WTC11 (cell line): Measurements from ENCODE around the gene FAM200B. TPM values are rescaled to one million over a fixed set of nuclear protein-coding genes. Genes with fewer than 3 reads are reported as not detected.

ENCODE experiments used
- ATAC-seq: fragments of 200-7000 bp; cut with Tn5 transposase; 2 replicates; pipeline ENCODE4 v1.10.0; 2021; ENCODE audit warnings: mild to moderate bottlenecking, moderate library complexity
- CTCF ChIA-PET: fragments of 300-600 bp; sonication (Branson Sonifier 250); formaldehyde crosslinking; loops from one replicate; lab custom pipeline; 2021; ENCODE audit warnings: antibody characterized with exemption; lab: Charles Lee
- POLR2A ChIA-PET: fragments of 350-600 bp; sonication (Branson Sonifier 250); formaldehyde crosslinking; loops from one replicate; lab custom pipeline; 2021; ENCODE audit warnings: antibody characterized with exemption; lab: Charles Lee
- DNase-seq: peaks from one replicate; pipeline ENCODE4 v3.0.0; 2021; ENCODE audit warnings: low spot score
- H3K27ac Mint-ChIP-seq: 2 replicates; pipeline ENCODE4 v1.8.0; 2021; ENCODE audit warnings: mixed read lengths
- H3K27me3 Mint-ChIP-seq: 2 replicates; pipeline ENCODE4 v1.8.0; 2021; ENCODE audit warnings: low read depth, mild to moderate bottlenecking, moderate library complexity, mixed read lengths
- H3K36me3 Mint-ChIP-seq: 2 replicates; pipeline ENCODE4 v1.8.0; 2021; ENCODE audit warnings: mixed read lengths
- H3K4me1 Mint-ChIP-seq: 2 replicates; pipeline ENCODE4 v1.8.0; 2022; ENCODE audit warnings: mixed read lengths
- H3K4me3 Mint-ChIP-seq: 2 replicates; pipeline ENCODE4 v1.8.0; 2021; ENCODE audit warnings: mild to moderate bottlenecking, moderate library complexity, mixed read lengths
- H3K9me3 Mint-ChIP-seq: 2 replicates; pipeline ENCODE4 v1.8.0; 2021; ENCODE audit warnings: mixed read lengths
- CBFB ChIP-seq: sonication (generic); formaldehyde crosslinking; IDR thresholded peaks from 2 replicates; pipeline ENCODE4 v1.8.1; 2022; ENCODE audit warnings: mild to moderate bottlenecking, low read depth, missing genetic modification reagents
- HMGA2 ChIP-seq: fragments of 250-450 bp; sonication (Bioruptor Pico); IDR thresholded peaks from 2 replicates; pipeline ENCODE4 v1.4.0; 2021; ENCODE audit warnings: mild to moderate bottlenecking, moderate library complexity
- HMGXB4 ChIP-seq: sonication (generic); formaldehyde crosslinking; IDR thresholded peaks from 2 replicates; pipeline ENCODE4 v1.8.1; 2023; ENCODE audit warnings: mild to moderate bottlenecking, moderate library complexity, missing genetic modification reagents
- NFE2L1 ChIP-seq: sonication (generic); formaldehyde crosslinking; IDR thresholded peaks from 2 replicates; pipeline ENCODE4 v1.8.1; 2023; ENCODE audit warnings: missing genetic modification reagents
- SMAD3 ChIP-seq: sonication (generic); formaldehyde crosslinking; IDR thresholded peaks from 2 replicates; pipeline ENCODE4 v1.8.0; 2022; ENCODE audit warnings: missing genetic modification reagents, mild to moderate bottlenecking, borderline replicate concordance
- SMAD4 ChIP-seq: sonication (generic); formaldehyde crosslinking; IDR thresholded peaks from 2 replicates; pipeline ENCODE4 v1.8.0; 2022; ENCODE audit warnings: mild to moderate bottlenecking, missing genetic modification reagents
- USF1 ChIP-seq: sonication (generic); formaldehyde crosslinking; IDR thresholded peaks from 2 replicates; pipeline ENCODE4 v1.8.0; 2022; ENCODE audit warnings: mild to moderate bottlenecking, missing genetic modification reagents
- ZBTB43 ChIP-seq: sonication (generic); formaldehyde crosslinking; IDR thresholded peaks from 2 replicates; pipeline ENCODE4 v1.8.1; 2023; ENCODE audit warnings: mild to moderate bottlenecking, missing genetic modification reagents
- ZMAT4 ChIP-seq: fragments of 250-450 bp; sonication (Bioruptor Pico); IDR thresholded peaks from 2 replicates; pipeline ENCODE4 v1.9.0; 2021; ENCODE audit warnings: mild to moderate bottlenecking
- ZNF121 ChIP-seq: sonication (generic); formaldehyde crosslinking; IDR thresholded peaks from 2 replicates; pipeline ENCODE4 v1.8.0; 2023; ENCODE audit warnings: missing genetic modification reagents
- ZNF281 ChIP-seq: sonication (generic); formaldehyde crosslinking; IDR thresholded peaks from 2 replicates; pipeline ENCODE4 v1.8.0; 2023; ENCODE audit warnings: mild to moderate bottlenecking, missing genetic modification reagents
- ZNF396 ChIP-seq: fragments of 250-450 bp; sonication (Bioruptor Pico); IDR thresholded peaks from 2 replicates; pipeline ENCODE4 v1.8.0; 2021; ENCODE audit warnings: mild to moderate bottlenecking, moderate library complexity, borderline replicate concordance
- ZNF425 ChIP-seq: fragments of 250-450 bp; sonication (Bioruptor Pico); conservative IDR thresholded peaks from 2 replicates; pipeline ENCODE4 v1.9.0; 2021; ENCODE audit warnings: mild to moderate bottlenecking
- ZNF512 ChIP-seq: sonication (generic); formaldehyde crosslinking; IDR thresholded peaks from 2 replicates; pipeline ENCODE4 v1.8.1; 2022; ENCODE audit warnings: missing genetic modification reagents, borderline replicate concordance
- total RNA-seq: library from RNA; stranded (reverse); gene quantifications from 3 replicates; pipeline ENCODE4 v1.2.3, GENCODE V29; 2021

Gene FAM200B
- total RNA-seq, 1 experiment from 2014 or later, result 28.4 TPM

GRCh38 chr4:15681372-15682241 is at the start of gene FAM200B (continued):
- TF ChIP-seq USF1 (peak; percentile 48; the same call in 1 of the 2 replicates), ZNF425 (CRISPR knock-in tag) (no peak), ZNF512 (CRISPR knock-in tag) (no peak), NFE2L1 (CRISPR knock-in tag) (no peak), SMAD4 (CRISPR knock-in tag) (no peak)

GRCh38 chr4:15636818-15637217 is 44.8 kb upstream of the FAM200B start:
- H3K9me3 Mint-ChIP-seq, result peaks cover 6% of the 10 kb centered on the region
- no peak for TF ChIP-seq HMGA2 (CRISPR knock-in tag)
- no peak for TF ChIP-seq SMAD3 (CRISPR knock-in tag)
- TF ChIP-seq CBFB, result no peak
- TF ChIP-seq HMGXB4 (CRISPR knock-in tag), result no peak
- no peak for TF ChIP-seq ZNF281 (CRISPR knock-in tag)
- TF ChIP-seq ZMAT4, result no peak
- TF ChIP-seq ZNF121, result no peak
- TF ChIP-seq ZBTB43 (CRISPR knock-in tag), result no peak
- TF ChIP-seq ZNF396, result no peak
- TF ChIP-seq, all 79 proteins: peak for 0
- ATAC-seq (no peak), DNase-seq (no peak)
- H3K4me1 Mint-ChIP-seq, result no peaks in the 10 kb centered on the region
- ChIA-PET POLR2A (no interaction called here), CTCF (no interaction called here)
- H3K27ac Mint-ChIP-seq, result no peak overlapping the region
- peaks cover 33% of the 10 kb centered on the region for H3K36me3 Mint-ChIP-seq
- H3K4me3 Mint-ChIP-seq, result no peak overlapping the region
- H3K27me3 Mint-ChIP-seq, result no peaks in the 10 kb centered on the region
